ENCODE data around the gene MYO10.

The MYO10 gene

DNA sequence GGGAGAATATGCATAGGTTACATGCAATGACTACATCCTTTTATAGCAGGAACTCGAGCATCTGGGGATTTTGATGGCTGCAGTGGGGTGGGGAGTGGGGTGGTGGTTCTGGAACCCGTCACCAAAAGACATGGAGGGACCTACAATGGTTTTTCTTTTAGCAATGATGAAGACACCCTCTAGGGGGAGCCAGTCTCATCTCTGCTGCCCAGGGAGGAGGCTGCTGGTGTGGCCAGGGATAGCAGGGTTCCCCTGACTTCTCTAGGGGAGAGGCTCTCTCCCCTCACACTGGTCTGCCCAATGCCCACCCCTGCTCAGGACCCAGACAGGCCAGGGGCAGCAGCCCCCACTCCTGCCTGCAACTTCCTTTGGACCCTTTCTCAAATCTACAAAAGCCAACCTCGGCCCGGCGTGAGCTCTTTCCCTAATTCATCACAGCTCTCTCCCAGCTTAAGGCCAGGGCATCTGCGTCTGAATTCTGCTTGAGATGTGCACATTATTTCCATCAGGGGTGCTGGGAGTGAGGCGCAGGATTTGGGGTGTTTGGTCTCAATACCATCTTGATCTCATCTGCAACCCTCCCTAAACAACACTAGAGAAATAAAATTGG lies 245.7 kb downstream of the MYO10 start:
- Histone ChIP-seq H3K4me3 (ENCODE audit: low read depth in 1 of 2, low read length in 1 of 2) (no peak overlapping the region), H3K9me3 (no peaks in the 10 kb centered on the region), H3K36me3 (no peaks in the 10 kb centered on the region), H3K27me3 (no peaks in the 10 kb centered on the region), H3K27ac (no peak overlapping the region), H3K4me1 (ENCODE audit: control insufficient read depth in 1 of 2, insufficient read depth in 1 of 2, low read depth in 1 of 2, low read length in 1 of 2) (no peaks in the 10 kb centered on the region)
- TF ChIP-seq, protein P1, sequence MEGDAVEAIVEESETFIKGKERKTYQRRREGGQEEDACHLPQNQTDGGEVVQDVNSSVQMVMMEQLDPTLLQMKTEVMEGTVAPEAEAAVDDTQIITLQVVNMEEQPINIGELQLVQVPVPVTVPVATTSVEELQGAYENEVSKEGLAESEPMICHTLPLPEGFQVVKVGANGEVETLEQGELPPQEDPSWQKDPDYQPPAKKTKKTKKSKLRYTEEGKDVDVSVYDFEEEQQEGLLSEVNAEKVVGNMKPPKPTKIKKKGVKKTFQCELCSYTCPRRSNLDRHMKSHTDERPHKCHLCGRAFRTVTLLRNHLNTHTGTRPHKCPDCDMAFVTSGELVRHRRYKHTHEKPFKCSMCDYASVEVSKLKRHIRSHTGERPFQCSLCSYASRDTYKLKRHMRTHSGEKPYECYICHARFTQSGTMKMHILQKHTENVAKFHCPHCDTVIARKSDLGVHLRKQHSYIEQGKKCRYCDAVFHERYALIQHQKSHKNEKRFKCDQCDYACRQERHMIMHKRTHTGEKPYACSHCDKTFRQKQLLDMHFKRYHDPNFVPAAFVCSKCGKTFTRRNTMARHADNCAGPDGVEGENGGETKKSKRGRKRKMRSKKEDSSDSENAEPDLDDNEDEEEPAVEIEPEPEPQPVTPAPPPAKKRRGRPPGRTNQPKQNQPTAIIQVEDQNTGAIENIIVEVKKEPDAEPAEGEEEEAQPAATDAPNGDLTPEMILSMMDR (IDR thresholded peaks at IDR 0.05): no peak

DNA sequence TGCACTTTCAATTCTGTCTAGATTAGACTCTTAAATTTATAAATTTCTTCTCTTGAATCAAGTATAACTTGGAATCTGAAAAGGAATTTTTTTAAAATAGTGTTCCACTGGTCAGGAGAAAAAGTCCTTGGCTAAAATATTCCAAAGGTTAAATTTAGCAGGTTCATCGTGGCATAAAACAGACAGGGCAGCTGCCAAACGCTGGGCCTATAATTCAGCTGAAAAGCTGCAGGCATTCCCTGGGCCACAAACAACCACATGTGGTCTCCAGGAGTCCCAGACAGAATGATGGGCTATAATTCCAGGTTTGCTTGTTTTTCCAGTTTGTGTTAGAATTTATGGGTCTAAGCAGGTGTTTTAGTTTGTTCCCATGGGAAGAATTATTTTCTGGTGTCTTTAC lies 248.2 kb downstream of the MYO10 start:
- Histone ChIP-seq H3K4me1 (ENCODE audit: control insufficient read depth in 1 of 2, insufficient read depth in 1 of 2, low read depth in 1 of 2, low read length in 1 of 2) (no peaks in the 10 kb centered on the region), H3K27me3 (no peaks in the 10 kb centered on the region), H3K4me3 (ENCODE audit: low read depth in 1 of 2, low read length in 1 of 2) (no peak overlapping the region), H3K9me3 (no peaks in the 10 kb centered on the region), H3K27ac (no peak overlapping the region), H3K36me3 (no peaks in the 10 kb centered on the region)
- TF ChIP-seq, protein P1 (IDR thresholded peaks at IDR 0.05): no peak

DNA sequence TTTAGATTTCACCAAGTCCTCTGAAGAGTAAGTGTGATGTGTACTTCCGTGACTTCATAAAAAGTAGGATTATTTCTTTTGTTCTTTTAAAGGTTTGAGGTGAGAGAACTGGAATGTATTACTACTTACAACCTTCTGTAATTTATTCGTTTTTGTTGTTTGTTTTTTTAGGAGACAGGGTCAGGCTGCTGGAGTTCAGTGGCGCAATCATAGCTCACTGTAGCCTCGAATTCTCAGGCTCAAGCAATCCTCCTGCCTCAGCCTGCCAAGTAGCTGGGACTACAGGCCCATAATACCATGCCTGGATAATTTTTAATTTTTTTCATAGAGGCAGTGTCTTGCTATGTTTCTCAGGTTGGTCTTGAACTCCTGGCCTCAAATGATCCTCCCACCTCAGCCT lies 251.0 kb downstream of the MYO10 start:
- Histone ChIP-seq H3K4me1 (ENCODE audit: control insufficient read depth in 1 of 2, insufficient read depth in 1 of 2, low read depth in 1 of 2, low read length in 1 of 2) (no peaks in the 10 kb centered on the region), H3K36me3 (no peaks in the 10 kb centered on the region), H3K9me3 (no peaks in the 10 kb centered on the region), H3K27me3 (no peaks in the 10 kb centered on the region), H3K27ac (no peak overlapping the region), H3K4me3 (ENCODE audit: low read depth in 1 of 2, low read length in 1 of 2) (no peak overlapping the region)
- TF ChIP-seq, protein P1 (IDR thresholded peaks at IDR 0.05): no peak

DNA sequence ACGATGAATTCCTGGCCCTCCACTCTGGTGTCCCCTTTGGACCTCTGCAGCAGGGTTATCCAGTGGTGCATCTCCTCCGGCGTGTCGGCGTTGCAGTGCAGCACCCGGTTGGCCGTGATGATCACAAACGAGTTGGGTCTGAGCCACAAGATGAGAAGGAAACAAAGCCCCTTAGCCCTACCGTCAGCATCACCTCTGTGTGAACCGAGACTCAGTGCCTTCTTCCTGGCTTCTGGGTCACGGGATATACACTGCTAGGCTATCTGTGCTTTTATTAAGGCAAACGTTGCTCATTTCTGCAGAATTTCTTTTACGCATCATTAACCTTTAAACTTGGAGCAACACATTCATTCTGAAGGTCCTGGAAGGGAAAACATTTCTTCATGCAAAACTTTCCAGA lies 254.2 kb downstream of the MYO10 start:
- H3K27me3 ChIP-seq: no peaks in the 10 kb centered on the region
- H3K4me3 ChIP-seq (ENCODE audit: low read depth in 1 of 2, low read length in 1 of 2): no peak overlapping the region
- TF ChIP-seq, protein P1 (IDR thresholded peaks at IDR 0.05): no peak
- H3K4me1 ChIP-seq (ENCODE audit: control insufficient read depth in 1 of 2, insufficient read depth in 1 of 2, low read depth in 1 of 2, low read length in 1 of 2): no peaks in the 10 kb centered on the region
- no peak overlapping the region for H3K27ac ChIP-seq
- H3K36me3 ChIP-seq: no peaks in the 10 kb centered on the region
- H3K9me3 ChIP-seq: no peaks in the 10 kb centered on the region

DNA sequence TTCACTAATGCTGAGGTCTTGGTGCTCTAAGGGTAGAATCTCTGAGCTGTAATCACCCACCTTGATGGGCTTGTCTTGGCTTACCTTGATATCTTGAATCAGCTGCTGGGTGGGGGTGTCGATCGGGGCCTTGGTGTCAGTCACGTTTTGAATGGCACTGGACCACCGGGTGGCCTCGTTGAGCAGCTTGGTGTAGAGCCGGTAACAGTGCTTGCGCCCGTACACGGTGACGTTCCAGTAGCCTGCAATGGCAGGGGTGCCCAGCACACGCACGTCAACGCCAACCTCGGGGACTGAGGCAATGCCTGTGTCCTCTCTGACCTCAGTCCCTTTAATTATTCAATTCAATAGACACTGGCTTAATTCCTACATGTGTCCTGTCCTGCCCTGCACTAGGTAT lies 256.2 kb downstream of the MYO10 start:
- Histone ChIP-seq H3K36me3 (no peaks in the 10 kb centered on the region), H3K4me1 (ENCODE audit: control insufficient read depth in 1 of 2, insufficient read depth in 1 of 2, low read depth in 1 of 2, low read length in 1 of 2) (no peaks in the 10 kb centered on the region), H3K4me3 (ENCODE audit: low read depth in 1 of 2, low read length in 1 of 2) (no peak overlapping the region), H3K9me3 (no peaks in the 10 kb centered on the region), H3K27ac (no peak overlapping the region), H3K27me3 (no peaks in the 10 kb centered on the region)
- TF ChIP-seq, protein P1 (IDR thresholded peaks at IDR 0.05): no peak

DNA sequence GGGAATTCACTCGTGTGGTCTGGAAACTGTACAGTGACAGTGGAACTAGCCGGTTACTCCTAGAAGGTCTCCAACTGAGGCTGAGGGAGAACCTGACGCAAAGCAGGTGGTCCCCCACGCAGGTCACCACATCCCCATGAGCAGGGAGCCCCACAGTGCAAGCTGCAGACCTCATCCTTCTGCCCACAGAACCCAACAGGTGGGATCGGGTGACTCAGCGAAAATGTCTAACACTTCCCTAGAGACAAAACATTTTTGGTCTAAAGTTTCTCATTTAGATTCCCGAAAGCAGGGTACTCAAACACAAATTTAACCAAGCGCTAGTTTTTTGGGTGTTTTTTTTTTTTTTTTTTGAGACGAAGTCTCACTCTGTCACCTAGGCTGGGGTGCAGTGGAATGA lies 256.9 kb downstream of the MYO10 start:
- no peaks in the 10 kb centered on the region for H3K9me3 ChIP-seq
- no peaks in the 10 kb centered on the region for H3K27me3 ChIP-seq
- no peaks in the 10 kb centered on the region for H3K4me1 ChIP-seq (ENCODE audit: control insufficient read depth in 1 of 2, insufficient read depth in 1 of 2, low read depth in 1 of 2, low read length in 1 of 2)
- H3K27ac ChIP-seq: no peak overlapping the region
- H3K4me3 ChIP-seq (ENCODE audit: low read depth in 1 of 2, low read length in 1 of 2): no peak overlapping the region
- H3K36me3 ChIP-seq: no peaks in the 10 kb centered on the region
- TF ChIP-seq, protein P1 (IDR thresholded peaks at IDR 0.05): no peak

All from neutrophil (primary cell).